Measurements from ENCODE around the gene FLNA.

DNA sequence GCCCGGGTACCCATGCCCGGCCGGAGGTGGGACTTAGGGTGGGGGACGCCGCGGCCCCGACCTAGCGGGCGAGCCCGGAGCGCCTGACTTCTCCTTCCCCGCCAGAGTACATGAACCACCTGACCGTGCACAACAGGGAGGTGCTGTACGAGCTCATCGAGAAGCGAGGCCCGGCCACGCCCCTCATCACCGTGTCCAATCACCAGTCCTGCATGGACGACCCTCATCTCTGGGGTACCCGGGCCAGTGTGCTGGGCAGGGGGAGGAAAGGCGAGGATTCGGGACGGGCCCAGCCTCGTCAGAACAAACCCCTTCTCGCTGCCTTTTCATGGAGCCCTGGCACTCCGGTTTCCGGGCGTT, 37.5 kb upstream of the FLNA start:
- TF ChIP-seq, protein P1, sequence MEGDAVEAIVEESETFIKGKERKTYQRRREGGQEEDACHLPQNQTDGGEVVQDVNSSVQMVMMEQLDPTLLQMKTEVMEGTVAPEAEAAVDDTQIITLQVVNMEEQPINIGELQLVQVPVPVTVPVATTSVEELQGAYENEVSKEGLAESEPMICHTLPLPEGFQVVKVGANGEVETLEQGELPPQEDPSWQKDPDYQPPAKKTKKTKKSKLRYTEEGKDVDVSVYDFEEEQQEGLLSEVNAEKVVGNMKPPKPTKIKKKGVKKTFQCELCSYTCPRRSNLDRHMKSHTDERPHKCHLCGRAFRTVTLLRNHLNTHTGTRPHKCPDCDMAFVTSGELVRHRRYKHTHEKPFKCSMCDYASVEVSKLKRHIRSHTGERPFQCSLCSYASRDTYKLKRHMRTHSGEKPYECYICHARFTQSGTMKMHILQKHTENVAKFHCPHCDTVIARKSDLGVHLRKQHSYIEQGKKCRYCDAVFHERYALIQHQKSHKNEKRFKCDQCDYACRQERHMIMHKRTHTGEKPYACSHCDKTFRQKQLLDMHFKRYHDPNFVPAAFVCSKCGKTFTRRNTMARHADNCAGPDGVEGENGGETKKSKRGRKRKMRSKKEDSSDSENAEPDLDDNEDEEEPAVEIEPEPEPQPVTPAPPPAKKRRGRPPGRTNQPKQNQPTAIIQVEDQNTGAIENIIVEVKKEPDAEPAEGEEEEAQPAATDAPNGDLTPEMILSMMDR (IDR thresholded peaks at IDR 0.05; ENCODE audit: low read length): no peak
- TF ChIP-seq EZH2phosphoT487 (IDR thresholded peaks at IDR 0.05; ENCODE audit: low read length): no peak
